HepG2 (cell line): ENCODE results near the gene CD44.

Experiments
- EED ChIP-seq: sonication (generic); formaldehyde crosslinking; IDR thresholded peaks from 2 replicates; pipeline ENCODE4 v1.5.0; 2020; ENCODE audit warnings: mild to moderate bottlenecking, missing genetic modification reagents
- TP53 ChIP-seq: sonication (generic); formaldehyde crosslinking; conservative IDR thresholded peaks from 2 replicates; pipeline ENCODE4 v1.4.0; 2020; ENCODE audit warnings: missing genetic modification reagents
- TF ChIP-seq, protein P1 (sequence below): sonication (generic); formaldehyde crosslinking; IDR thresholded peaks from 2 replicates; pipeline ENCODE4 v1.9.0; 2021; ENCODE audit warnings: missing genetic modification reagents, borderline replicate concordance
- TF ChIP-seq, protein P2 (sequence below): sonication (generic); formaldehyde crosslinking; IDR thresholded peaks from 2 replicates; pipeline ENCODE4 v1.5.0; 2020; ENCODE audit warnings: mild to moderate bottlenecking, missing genetic modification reagents, moderate library complexity
- TF ChIP-seq, protein P3 (sequence below): IDR thresholded peaks from 2 replicates; pipeline ENCODE4 v1.6.1; 2012; ENCODE audit warnings: low read depth, low read length, improper control_type of control experiment

DNA sequence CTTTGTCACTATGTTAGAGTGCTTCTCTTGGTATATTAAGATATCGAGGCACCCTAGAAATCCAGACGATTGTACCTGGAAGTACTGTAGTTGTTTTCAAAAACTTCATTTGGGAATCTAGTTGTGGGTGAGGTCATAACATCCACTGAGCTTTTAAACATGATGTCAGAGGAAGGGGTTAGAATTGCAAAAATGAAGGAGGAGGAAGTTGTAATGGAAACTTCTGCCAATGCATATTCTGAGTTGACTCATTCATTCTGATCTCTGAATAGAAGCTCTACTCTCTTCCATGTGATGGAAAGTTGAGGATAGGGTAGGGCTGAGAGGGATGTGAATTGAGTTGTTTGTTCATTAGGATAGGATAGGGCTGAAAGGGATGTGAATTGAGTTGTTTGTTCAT is 7.7 kb downstream of the CD44 start:
- TF ChIP-seq EED (CRISPR knock-in tag) (no peak), TP53 (CRISPR knock-in tag) (no peak)
- TF ChIP-seq, protein P1, sequence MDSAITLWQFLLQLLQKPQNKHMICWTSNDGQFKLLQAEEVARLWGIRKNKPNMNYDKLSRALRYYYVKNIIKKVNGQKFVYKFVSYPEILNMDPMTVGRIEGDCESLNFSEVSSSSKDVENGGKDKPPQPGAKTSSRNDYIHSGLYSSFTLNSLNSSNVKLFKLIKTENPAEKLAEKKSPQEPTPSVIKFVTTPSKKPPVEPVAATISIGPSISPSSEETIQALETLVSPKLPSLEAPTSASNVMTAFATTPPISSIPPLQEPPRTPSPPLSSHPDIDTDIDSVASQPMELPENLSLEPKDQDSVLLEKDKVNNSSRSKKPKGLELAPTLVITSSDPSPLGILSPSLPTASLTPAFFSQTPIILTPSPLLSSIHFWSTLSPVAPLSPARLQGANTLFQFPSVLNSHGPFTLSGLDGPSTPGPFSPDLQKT (CRISPR knock-in tag) = no peak
- TF ChIP-seq, protein P2, sequence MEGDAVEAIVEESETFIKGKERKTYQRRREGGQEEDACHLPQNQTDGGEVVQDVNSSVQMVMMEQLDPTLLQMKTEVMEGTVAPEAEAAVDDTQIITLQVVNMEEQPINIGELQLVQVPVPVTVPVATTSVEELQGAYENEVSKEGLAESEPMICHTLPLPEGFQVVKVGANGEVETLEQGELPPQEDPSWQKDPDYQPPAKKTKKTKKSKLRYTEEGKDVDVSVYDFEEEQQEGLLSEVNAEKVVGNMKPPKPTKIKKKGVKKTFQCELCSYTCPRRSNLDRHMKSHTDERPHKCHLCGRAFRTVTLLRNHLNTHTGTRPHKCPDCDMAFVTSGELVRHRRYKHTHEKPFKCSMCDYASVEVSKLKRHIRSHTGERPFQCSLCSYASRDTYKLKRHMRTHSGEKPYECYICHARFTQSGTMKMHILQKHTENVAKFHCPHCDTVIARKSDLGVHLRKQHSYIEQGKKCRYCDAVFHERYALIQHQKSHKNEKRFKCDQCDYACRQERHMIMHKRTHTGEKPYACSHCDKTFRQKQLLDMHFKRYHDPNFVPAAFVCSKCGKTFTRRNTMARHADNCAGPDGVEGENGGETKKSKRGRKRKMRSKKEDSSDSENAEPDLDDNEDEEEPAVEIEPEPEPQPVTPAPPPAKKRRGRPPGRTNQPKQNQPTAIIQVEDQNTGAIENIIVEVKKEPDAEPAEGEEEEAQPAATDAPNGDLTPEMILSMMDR (CRISPR knock-in tag) = no peak
- TF ChIP-seq, protein P3, sequence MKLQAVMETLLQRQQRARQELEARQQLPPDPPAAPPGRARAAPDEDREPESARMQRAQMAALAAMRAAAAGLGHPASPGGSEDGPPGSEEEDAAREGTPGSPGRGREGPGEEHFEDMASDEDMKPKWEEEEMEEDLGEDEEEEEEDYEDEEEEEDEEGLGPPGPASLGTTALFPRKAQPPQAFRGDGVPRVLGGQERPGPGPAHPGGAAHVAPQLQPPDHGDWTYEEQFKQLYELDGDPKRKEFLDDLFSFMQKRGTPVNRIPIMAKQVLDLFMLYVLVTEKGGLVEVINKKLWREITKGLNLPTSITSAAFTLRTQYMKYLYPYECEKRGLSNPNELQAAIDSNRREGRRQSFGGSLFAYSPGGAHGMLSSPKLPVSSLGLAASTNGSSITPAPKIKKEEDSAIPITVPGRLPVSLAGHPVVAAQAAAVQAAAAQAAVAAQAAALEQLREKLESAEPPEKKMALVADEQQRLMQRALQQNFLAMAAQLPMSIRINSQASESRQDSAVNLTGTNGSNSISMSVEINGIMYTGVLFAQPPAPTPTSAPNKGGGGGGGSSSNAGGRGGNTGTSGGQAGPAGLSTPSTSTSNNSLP = no peak
